NCI-H187 (cell line): ENCODE data around the gene FMNL2.
A peak's percentile ranks its signal among the peaks of the same experiment; 100 is the strongest.
"Not testable (repeated sequence)": the region's sequence is repeated elsewhere in the genome, so short reads cannot be mapped to it uniquely, and the experiment has no call there.

ENCODE experiments used
- DNase-seq, 2 experiments: peaks; one replicate each; lab custom pipeline; 2025; lab: John Stamatoyannopoulos, UW

Gene FMNL2

DNA sequence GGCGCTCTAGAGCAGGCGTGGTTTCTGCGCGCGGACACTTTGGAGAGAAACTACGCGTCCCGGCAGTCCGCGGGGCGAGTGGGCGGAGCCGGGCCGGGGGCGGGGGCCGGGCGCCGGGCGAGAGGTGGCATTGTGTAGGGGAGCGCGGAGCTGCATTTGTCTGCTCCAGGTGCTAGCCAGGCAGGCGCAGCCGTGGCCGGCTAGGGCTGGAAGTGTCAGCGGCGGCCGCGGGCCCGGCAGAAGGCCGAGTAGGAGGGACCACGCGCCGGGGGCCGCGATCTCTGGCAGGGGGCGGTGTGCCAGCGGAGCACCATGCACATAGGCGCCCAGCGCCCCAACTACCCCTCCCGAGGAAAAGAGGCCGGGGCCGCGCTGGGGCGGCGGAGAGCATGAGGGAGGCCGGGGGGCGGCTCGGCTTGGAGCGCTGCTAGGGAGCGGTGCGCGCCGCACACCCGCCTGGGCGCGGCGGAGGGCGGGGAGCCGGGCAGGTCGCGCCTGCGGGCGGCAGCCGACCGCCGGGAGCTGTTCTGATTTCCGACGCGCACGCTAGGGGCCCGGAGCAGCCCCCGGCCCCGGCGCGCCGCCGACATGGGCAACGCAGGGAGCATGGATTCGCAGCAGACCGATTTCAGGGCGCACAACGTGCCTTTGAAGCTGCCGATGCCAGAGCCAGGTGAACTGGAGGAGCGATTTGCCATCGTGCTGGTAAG, at the start of gene FMNL2:
Gene FMNL2, plus strand, starts transcription at position 159 of the 710 bp plus-strand sequence.
- DNase-seq: peak; percentile 32 to 44

- DNase-seq: no peak
Measured at GRCh38 chr2:152292991-152293390, 42.0 kb upstream of the FMNL2 start.

DNA sequence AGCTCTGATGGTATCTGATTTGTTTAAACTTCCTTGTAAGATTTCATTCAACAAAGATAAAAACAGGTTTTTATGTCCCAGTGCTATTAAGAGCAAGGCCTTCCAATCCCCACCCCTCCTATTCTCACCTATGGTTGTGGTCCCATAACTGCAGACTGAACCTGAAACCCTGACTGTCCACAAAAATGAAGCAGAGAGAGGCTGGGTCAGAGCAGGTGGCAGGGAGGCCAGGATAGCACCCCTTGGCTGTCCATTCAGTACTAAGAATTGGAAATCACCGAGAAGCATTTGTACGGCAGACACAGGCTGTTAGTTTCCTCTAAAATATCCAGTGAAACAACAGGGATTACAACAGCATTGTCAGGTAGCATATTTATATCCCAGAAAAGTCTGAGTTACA, 37.3 kb upstream of the FMNL2 start:
- DNase-seq: no peak

DNA sequence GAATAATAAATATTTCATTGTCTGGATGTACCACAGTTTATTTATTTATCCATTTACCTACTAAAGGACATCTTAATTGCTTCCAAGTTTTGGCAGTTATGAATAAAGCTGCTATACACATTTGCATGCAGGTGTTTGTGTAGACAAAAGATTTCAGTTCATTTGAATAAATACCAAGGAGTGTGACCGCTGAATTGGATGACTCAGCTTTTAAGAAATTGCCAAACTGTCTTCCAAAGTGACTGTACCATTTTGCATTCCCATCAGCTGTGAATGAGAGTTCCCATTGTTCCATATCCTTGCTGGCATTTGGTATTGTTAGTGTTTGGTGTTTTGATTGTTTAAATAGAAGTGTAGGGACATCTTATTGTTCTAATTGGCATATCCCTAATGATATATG, 36.2 kb upstream of the FMNL2 start:
- no peak for DNase-seq

DNA sequence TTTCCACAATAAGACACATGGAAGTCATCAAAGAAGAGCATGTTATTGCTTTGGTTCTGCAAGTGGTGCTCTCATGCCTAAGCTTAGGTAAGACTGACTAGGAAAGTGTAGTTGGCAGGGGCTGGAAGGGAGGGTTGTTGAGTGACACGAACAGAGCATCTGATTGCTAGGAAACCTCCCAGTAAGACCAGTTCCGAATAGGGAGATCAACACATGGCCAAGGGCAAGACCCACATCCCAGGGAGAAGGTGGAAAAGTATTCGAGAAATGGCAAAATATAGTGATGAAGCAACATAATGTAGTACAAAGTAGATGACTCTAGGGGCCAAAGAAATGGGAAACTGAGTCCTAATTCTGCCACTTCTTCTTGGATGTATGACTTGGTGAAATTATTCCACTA, 33.8 kb upstream of the FMNL2 start:
- DNase-seq: no peak

DNA sequence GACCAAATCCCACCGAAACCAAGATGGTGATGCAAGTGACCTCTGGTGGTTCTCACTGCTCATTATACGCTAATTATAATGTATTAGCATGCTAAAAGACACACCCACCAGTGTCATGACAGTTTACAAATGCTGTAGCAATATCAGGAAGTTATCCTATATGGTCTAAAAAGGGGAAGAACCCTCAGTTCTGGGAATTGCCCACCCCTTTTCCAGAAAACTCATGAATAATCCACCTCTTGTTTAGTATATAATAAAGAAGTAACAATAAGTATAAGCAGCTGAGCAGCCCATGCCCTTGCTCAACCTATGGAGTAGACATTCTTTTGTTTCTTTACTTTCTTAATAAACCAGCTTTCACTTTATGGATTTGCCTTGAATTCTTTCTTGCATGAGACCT, 31.0 kb upstream of the FMNL2 start:
- no peak for DNase-seq

GRCh38 chr2:152304836-152305235, 30.1 kb upstream of the FMNL2 start:
- no peak for DNase-seq

DNA sequence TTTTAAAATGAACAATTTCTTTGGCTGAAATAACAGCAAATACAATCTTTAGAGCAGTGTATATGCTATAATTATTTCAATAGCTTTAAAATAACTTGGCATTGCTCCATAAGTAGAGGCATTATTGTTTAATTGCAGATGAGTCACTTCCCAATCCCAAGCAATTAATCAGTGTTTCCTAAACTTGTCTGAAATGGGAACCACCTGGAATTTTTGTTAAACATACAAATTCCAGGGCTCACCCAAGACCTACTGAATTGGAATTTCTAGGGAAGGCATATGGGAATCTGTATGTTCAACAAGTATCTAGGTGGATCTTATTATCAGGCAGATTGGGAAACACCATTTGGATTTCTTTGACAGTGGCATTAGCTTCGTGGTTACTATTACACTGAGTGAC, 27.1 kb upstream of the FMNL2 start:
- no peak for DNase-seq

- no peak for DNase-seq
Measured at GRCh38 chr2:152309352-152310214, 25.4 kb upstream of the FMNL2 start.

- no peak for DNase-seq
Measured at GRCh38 chr2:152319822-152320570, 15.0 kb upstream of the FMNL2 start.

- no peak for DNase-seq
Measured at GRCh38 chr2:152320814-152321213, 14.2 kb upstream of the FMNL2 start.

GRCh38 chr2:152322222-152322621, 12.8 kb upstream of the FMNL2 start:
- DNase-seq: no peak

DNA sequence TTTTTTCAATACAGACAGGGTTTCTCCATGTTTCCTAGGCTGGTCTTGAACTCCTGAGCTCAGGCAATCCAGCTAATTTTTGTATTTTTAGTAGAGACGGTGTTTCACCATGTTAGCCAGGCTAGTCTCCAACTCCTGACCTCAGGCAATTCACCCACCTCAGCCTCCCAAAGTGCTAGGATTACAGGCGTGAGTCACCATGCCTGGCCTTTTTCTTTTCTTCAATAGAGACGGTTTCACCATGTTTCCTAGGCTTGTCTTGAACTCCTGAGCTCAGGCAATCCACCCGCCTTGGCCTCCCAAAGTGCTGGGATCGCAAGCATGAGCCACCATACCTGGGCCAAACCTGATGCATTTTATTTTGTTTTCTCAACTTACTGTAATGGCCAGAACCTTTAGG, 9.8 kb upstream of the FMNL2 start:
- not testable (repeated sequence) for DNase-seq

DNA sequence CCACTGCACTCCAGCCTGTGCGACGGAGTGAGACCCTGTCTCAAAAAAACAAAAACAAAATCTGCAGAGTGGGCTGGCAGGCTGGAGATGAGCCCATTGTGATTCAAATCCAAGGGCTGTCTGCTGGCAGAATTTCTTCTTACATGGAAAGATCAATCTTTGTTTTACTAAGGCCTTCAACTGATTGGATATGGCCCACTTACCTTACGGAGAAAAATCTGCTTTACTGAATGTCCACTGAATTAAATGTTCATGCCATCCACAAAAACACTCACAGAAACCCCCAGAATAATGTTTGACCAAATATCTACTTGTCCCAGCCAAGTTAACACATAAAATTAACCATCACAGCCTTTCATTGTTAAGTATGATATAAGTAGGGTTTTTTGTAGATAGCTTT, 8.3 kb upstream of the FMNL2 start:
- DNase-seq: no peak

DNA sequence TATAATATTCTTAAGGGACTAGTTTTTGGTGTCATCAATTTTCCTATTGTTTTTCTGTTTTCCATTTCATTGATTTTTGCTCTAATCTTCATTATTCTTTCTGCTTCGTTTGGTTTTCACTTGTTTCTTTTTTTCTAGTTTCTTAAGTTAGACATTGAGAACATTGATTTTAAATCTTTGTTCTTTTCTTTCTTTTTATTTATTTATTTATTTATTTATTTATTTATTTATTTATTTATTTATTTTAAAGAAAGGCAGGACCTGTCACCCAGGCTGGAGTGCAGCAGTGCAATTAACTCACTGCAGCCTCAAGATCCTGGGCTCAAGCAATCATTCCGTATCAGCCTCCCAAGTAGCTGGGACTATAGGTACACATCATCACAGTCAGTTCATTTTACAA, 7.0 kb upstream of the FMNL2 start:
- DNase-seq: no peak

GRCh38 chr2:152330235-152330866, 4.6 kb upstream of the FMNL2 start:
- no peak for DNase-seq

DNA sequence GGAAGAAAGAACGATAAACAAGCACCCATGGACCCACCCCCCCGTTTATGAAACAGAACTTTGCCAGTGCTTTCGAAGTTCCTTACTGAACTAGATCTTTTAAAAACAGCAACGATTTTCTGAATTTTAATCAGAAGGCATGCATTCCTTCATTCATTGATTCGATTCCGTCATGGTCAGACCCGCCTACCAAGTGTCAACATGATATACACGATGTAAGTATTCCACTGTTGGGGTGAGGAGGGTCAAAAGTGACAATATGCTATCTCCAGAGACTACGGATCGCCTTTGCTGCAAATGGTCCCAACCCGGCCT, 316 bp upstream of the FMNL2 start:
- no peak for DNase-seq

GRCh38 chr2:152335726-152336118, 748 bp downstream of the FMNL2 start:
- no peak for DNase-seq

GRCh38 chr2:152336119-152336853, 1.3 kb downstream of the FMNL2 start:
- DNase-seq: no peak

DNA sequence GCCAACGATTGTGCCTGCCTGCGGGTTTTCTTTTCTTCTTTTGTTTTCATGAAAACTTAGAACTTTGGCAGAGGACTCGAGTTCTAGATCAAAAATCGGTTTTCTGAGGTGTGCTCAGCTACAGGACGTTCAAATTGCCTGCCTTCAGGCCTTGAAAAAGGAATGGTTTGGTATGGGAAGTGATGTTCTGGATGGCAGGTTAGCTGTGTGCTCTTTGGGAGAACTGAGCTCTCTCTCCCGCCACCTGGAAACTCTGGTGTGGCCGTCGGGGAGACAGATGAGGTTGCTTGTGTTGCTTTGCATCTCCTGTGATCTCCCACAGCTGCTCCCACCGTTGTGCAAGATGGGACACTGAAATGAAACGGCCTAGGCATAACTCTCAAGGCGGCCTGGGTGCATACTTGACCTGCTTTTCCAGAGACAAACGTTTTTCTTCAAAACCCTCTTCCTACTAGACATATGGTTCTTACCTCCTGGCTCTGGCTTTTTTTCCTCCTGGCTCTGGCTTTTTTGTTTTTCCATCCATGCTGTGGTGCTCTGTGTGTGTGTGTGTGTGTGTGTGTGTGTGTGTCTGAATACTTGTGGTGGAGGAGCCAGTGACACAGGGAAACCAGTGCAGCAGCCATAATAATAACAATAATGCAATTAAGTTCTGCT, 2.0 kb downstream of the FMNL2 start:
- DNase-seq: no peak

GRCh38 chr2:152337511-152337903, 2.5 kb downstream of the FMNL2 start:
- no peak for DNase-seq
